ENCODE measurements around the gene CAMK1G. TPM values are rescaled to one million over a fixed set of nuclear protein-coding genes. Genes with fewer than 3 reads are reported as not detected.

The CAMK1G gene
- total and polyA plus RNA-seq, 2 of the 4 experiments (the other 2 are of a cell fraction): 0.72 to 1.8 TPM

- H3K4ac ChIP-seq (ENCODE audit: low read depth, low read length): no peak overlapping the region
- ATAC-seq (ENCODE audit: low read depth) (no peak), DNase-seq (no peak)
- BruUV-seq (replicated peaks): no TSS peak
- peaks cover 7% of the 10 kb centered on the region for H3K27me3 ChIP-seq (ENCODE audit: control insufficient read depth, insufficient read depth, low read length)
- TF ChIP-seq CTCF (conservative IDR thresholded peaks at IDR 0.05; ENCODE audit: low read depth, low read length): no peak
- TF ChIP-seq NFE2L2 (IDR thresholded peaks at IDR 0.05; ENCODE audit: low read depth, low read length): no peak
- TF ChIP-seq MAZ (IDR thresholded peaks at IDR 0.05; ENCODE audit: borderline replicate concordance, low read depth, low read length): no peak
- no peak for TF ChIP-seq FOS (IDR thresholded peaks at IDR 0.05; ENCODE audit: low read depth, low read length)
- no peak for TF ChIP-seq RFX5 (IDR thresholded peaks at IDR 0.05; ENCODE audit: low read depth, low read length)
- no peak for TF ChIP-seq MAFK (IDR thresholded peaks at IDR 0.05; ENCODE audit: low read depth, low read length)
- no peak for TF ChIP-seq MXI1 (IDR thresholded peaks at IDR 0.05; ENCODE audit: borderline replicate concordance, low read depth, low read length)
- TF ChIP-seq ELK1 (IDR thresholded peaks at IDR 0.05; ENCODE audit: borderline replicate concordance, low read depth, low read length): no peak
- no peak for TF ChIP-seq SMC3 (IDR thresholded peaks at IDR 0.05; ENCODE audit: low read depth, low read length)
- TF ChIP-seq POLR2A (IDR thresholded peaks at IDR 0.05; ENCODE audit: low read depth, low read length): no peak
- TF ChIP-seq RCOR1 (IDR thresholded peaks at IDR 0.05; ENCODE audit: insufficient replicate concordance, low read length): no peak
- TF ChIP-seq BHLHE40 (IDR thresholded peaks at IDR 0.05; ENCODE audit: low read depth, low read length): no peak
- no peak for TF ChIP-seq USF2 (IDR thresholded peaks at IDR 0.05; ENCODE audit: low read depth, low read length)
- no peak for TF ChIP-seq CHD1 (IDR thresholded peaks at IDR 0.05; ENCODE audit: low read depth, low read length)
- TF ChIP-seq CEBPB (IDR thresholded peaks at IDR 0.05; ENCODE audit: low read depth, low read length): no peak
- no peak for TF ChIP-seq RAD21 (IDR thresholded peaks at IDR 0.05; ENCODE audit: low read length)
- H4K5ac ChIP-seq (ENCODE audit: low read depth, low read length): no peak overlapping the region
- no peak overlapping the region for H2BK120ac ChIP-seq (ENCODE audit: low read depth, low read length)
- no peak overlapping the region for H3K56ac ChIP-seq (ENCODE audit: extremely low read depth, insufficient read depth, low read length)
- no peaks in the 10 kb centered on the region for H3K4me1 ChIP-seq (ENCODE audit: control insufficient read depth, insufficient read depth, low read length)
- H2AK5ac ChIP-seq (ENCODE audit: low read depth, low read length): no peak overlapping the region
- no peaks in the 10 kb centered on the region for H3K36me3 ChIP-seq (ENCODE audit: control insufficient read depth, insufficient read depth, low read length)
- no peak overlapping the region for H3K4me2 ChIP-seq (ENCODE audit: low read depth, low read length)
- no peaks in the 10 kb centered on the region for H4K20me1 ChIP-seq (ENCODE audit: insufficient read depth, low read length)
- no peak overlapping the region for H3K4me3 ChIP-seq (ENCODE audit: insufficient read depth, low read depth, low read length)
- no peak overlapping the region for H2BK5ac ChIP-seq (ENCODE audit: low read depth, low read length, poor library complexity, severe bottlenecking)
- H2BK15ac ChIP-seq (ENCODE audit: low read depth, low read length): no peak overlapping the region
- no peaks in the 10 kb centered on the region for H3K79me1 ChIP-seq (ENCODE audit: low read depth in 1 of 2, low read length in 2 of 2)
- intact Hi-C loops (cut with micrococcal nuclease) (no loop called here), dilution Hi-C loops (cut with HindIII; ENCODE audit: low sequenced_read_pairs, unreplicated experiment) (no loop called here), in situ Hi-C loops (cut with MboI; ENCODE audit: low sequenced_read_pairs) (no loop called here)
- CTCF ChIA-PET: no interaction called here
- no peak overlapping the region for H2AFZ ChIP-seq (replicated peaks; ENCODE audit: low read length, poor library complexity)
- H3K9me1 ChIP-seq (ENCODE audit: insufficient read depth, low read length): no peaks in the 10 kb centered on the region
- H4K8ac ChIP-seq (ENCODE audit: low read depth in 2 of 2, low read length in 2 of 2): no peak overlapping the region
- WGBS, 2 experiments (ENCODE audit: extremely low coverage in 2 of 2, insufficient read length in 1 of 2): 18% methylated on average over 2 of the region's 5 CpGs; no CpG with 5 or more reads in 1 of the 2 experiments
- no peak overlapping the region for H3K23ac ChIP-seq (ENCODE audit: low read depth, low read length)
- no peak overlapping the region for H2BK20ac ChIP-seq (ENCODE audit: low read depth, low read length)
- H3K14ac ChIP-seq (replicated peaks; ENCODE audit: low read depth, low read length): no peak overlapping the region
- H4K91ac ChIP-seq (ENCODE audit: insufficient read depth, low read depth, low read length): no peak overlapping the region
- no peak overlapping the region for H3K18ac ChIP-seq (ENCODE audit: low read depth, low read length)
- POLR2A ChIA-PET (ENCODE audit: unreplicated experiment): no interaction called here
- no peak overlapping the region for H2AK9ac ChIP-seq (replicated peaks; ENCODE audit: low read depth, low read length, poor library complexity)
- no peak overlapping the region for H3K27ac ChIP-seq (ENCODE audit: insufficient read depth, low read length)
- no peaks in the 10 kb centered on the region for H3K9me3 ChIP-seq (ENCODE audit: control insufficient read depth, insufficient read depth, low read length)
- H3K9ac ChIP-seq (ENCODE audit: low read depth, low read length): no peak overlapping the region
These were observed 37.0 kb upstream of the CAMK1G start for GRCh38 chr1:209546390-209547085.

Measured in IMR-90 (cell line).